ENCODE data around the gene HLA-DOA.

DNA sequence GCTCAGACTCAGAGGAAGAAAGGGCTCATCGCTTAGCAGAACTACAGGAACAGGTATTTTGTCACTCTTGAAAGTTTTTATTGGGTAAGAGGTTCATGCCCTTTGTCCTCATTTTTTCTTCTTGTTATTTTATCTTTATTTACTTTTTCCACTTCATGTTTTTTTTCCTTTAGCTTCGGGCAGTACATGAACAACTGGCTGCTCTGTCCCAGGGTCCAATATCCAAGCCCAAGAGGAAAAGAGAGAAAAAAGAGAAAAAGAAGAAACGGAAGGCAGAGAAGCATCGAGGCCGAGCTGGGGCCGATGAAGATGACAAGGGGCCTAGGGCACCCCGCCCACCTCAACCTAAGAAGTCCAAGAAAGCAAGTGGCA, 31.5 kb downstream of the HLA-DOA start:
- TF ChIP-seq EZH2 (IDR thresholded peaks at IDR 0.05) (no peak), EZH2phosphoT487 (IDR thresholded peaks at IDR 0.05) (no peak)
- TF ChIP-seq, protein P1, sequence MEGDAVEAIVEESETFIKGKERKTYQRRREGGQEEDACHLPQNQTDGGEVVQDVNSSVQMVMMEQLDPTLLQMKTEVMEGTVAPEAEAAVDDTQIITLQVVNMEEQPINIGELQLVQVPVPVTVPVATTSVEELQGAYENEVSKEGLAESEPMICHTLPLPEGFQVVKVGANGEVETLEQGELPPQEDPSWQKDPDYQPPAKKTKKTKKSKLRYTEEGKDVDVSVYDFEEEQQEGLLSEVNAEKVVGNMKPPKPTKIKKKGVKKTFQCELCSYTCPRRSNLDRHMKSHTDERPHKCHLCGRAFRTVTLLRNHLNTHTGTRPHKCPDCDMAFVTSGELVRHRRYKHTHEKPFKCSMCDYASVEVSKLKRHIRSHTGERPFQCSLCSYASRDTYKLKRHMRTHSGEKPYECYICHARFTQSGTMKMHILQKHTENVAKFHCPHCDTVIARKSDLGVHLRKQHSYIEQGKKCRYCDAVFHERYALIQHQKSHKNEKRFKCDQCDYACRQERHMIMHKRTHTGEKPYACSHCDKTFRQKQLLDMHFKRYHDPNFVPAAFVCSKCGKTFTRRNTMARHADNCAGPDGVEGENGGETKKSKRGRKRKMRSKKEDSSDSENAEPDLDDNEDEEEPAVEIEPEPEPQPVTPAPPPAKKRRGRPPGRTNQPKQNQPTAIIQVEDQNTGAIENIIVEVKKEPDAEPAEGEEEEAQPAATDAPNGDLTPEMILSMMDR (IDR thresholded peaks at IDR 0.05): no peak

Measured in neural progenitor cell (in vitro differentiated cells).